Measurements from ENCODE around the gene SMYD2.

DNA sequence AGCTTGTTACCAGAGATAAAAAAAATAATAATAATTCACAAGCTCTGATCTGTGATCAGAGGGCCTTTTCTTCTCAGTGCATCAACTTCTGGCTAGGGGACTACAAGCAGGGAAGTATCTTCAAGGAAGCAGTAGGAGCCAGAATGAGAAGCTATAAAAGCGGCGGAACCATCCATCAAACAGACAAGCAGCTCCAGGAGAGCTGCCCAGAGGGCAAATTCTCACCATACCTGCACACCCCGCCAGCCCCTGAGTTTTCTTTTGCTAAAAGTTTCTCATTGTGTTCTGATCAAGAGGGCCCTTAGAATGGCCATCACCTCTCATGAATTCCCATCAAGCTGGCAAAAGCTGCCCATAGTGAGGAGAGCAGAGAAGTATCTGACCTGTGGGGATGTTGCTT lies 99.4 kb downstream of the SMYD2 start:
- TF ChIP-seq, protein P1, sequence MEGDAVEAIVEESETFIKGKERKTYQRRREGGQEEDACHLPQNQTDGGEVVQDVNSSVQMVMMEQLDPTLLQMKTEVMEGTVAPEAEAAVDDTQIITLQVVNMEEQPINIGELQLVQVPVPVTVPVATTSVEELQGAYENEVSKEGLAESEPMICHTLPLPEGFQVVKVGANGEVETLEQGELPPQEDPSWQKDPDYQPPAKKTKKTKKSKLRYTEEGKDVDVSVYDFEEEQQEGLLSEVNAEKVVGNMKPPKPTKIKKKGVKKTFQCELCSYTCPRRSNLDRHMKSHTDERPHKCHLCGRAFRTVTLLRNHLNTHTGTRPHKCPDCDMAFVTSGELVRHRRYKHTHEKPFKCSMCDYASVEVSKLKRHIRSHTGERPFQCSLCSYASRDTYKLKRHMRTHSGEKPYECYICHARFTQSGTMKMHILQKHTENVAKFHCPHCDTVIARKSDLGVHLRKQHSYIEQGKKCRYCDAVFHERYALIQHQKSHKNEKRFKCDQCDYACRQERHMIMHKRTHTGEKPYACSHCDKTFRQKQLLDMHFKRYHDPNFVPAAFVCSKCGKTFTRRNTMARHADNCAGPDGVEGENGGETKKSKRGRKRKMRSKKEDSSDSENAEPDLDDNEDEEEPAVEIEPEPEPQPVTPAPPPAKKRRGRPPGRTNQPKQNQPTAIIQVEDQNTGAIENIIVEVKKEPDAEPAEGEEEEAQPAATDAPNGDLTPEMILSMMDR (IDR thresholded peaks at IDR 0.05), result no peak
- TF ChIP-seq POLR2A (IDR thresholded peaks at IDR 0.05), result no peak

Data from testis (tissue), 2 donors.